Liver (tissue), 9 donors: ENCODE data around the gene FBN2. TPM values are rescaled to one million over a fixed set of nuclear protein-coding genes. Genes with fewer than 3 reads are reported as not detected.

Source experiments
- DNase-seq: peaks from one replicate; pipeline ENCODE4 v3.0.0-alpha.2; 2017; ENCODE audit warnings: low spot score
- H3K27ac ChIP-seq, 2 donors: one replicate each; pipeline ENCODE4 v1.7.0; 2013; ENCODE audit warnings: inconsistent platforms in 2 of 2, low read length in 2 of 2, control low read depth in 1 of 2, low read depth in 1 of 2, mild to moderate bottlenecking in 1 of 2
- H3K27me3 ChIP-seq, 4 donors: one replicate each; pipeline versions ENCODE4 v1.6.1 to v1.7.0; 2013; ENCODE audit warnings: low read length in 3 of 4, inconsistent platforms in 1 of 4, mild to moderate bottlenecking in 1 of 4, moderate library complexity in 1 of 4; ENCODE audit not compliant: control insufficient read depth in 4 of 4, insufficient read depth in 4 of 4
- H3K36me3 ChIP-seq, 4 donors: one replicate each; pipeline versions ENCODE4 v1.6.1 to v1.7.0; 2013; ENCODE audit warnings: low read length in 3 of 4, mild to moderate bottlenecking in 3 of 4, low read depth in 1 of 4, moderate library complexity in 1 of 4; ENCODE audit not compliant: control insufficient read depth in 4 of 4, insufficient read depth in 3 of 4
- H3K4me1 ChIP-seq, 4 donors: one replicate each; pipeline versions ENCODE4 v1.6.1 to v1.7.0; 2013; ENCODE audit warnings: low read length in 3 of 4, mild to moderate bottlenecking in 3 of 4, moderate library complexity in 1 of 4; ENCODE audit not compliant: control insufficient read depth in 4 of 4, insufficient read depth in 4 of 4
- H3K4me3 ChIP-seq, 3 donors: one replicate each; pipeline versions ENCODE4 v1.6.1 to v1.7.0; 2013; ENCODE audit warnings: low read length in 3 of 3, control low read depth in 1 of 3, low read depth in 1 of 3, mild to moderate bottlenecking in 1 of 3
- H3K9ac ChIP-seq, 2 donors: one replicate each; pipeline ENCODE4 v1.7.0; 2013; ENCODE audit warnings: low read length in 2 of 2, mild to moderate bottlenecking in 2 of 2, moderate library complexity in 2 of 2, control low read depth in 1 of 2, low read depth in 1 of 2
- H3K9me3 ChIP-seq, 4 donors: one replicate each; pipeline versions ENCODE4 v1.6.1 to v1.7.0; 2013; ENCODE audit warnings: low read length in 3 of 4; ENCODE audit not compliant: control insufficient read depth in 4 of 4
- ATF3 ChIP-seq: IDR thresholded peaks from 2 replicates; pipeline ENCODE4 v1.6.1; 2016; ENCODE audit warnings: antibody characterized with exemption
- EGR1 ChIP-seq, 2 donors: IDR thresholded peaks; 2 replicates each; pipeline ENCODE4 v1.6.1; 2016 to 2018; ENCODE audit warnings: antibody characterized with exemption in 2 of 2, low read depth in 2 of 2
- FOXA1 ChIP-seq: IDR thresholded peaks from 2 replicates; pipeline ENCODE4 v1.6.1; 2016; ENCODE audit warnings: antibody characterized with exemption
- FOXA2 ChIP-seq: IDR thresholded peaks from 2 replicates; pipeline ENCODE4 v1.6.1; 2016; ENCODE audit warnings: antibody characterized with exemption
- HNF4A ChIP-seq, 2 donors: conservative IDR thresholded peaks; 2 replicates each; pipeline ENCODE4 v1.6.1; 2016; ENCODE audit warnings: antibody characterized with exemption in 2 of 2, mild to moderate bottlenecking in 2 of 2
- JUND ChIP-seq, 2 donors: IDR thresholded peaks; 2 replicates each; pipeline ENCODE4 v1.6.1; 2016; ENCODE audit warnings: antibody characterized with exemption in 2 of 2
- NR2F2 ChIP-seq: IDR thresholded peaks from 2 replicates; pipeline ENCODE4 v1.6.1; 2016; ENCODE audit warnings: antibody characterized with exemption
- RAD21 ChIP-seq, 2 donors: IDR thresholded peaks; 2 replicates each; pipeline ENCODE4 v1.6.1; 2016; ENCODE audit warnings: antibody characterized with exemption in 2 of 2, mild to moderate bottlenecking in 2 of 2
- REST ChIP-seq: IDR thresholded peaks from 2 replicates; pipeline ENCODE4 v1.6.1; 2016; ENCODE audit warnings: antibody characterized with exemption, mild to moderate bottlenecking
- RXRA ChIP-seq, 2 donors: IDR thresholded peaks; 2 replicates each; pipeline ENCODE4 v1.6.1; 2017 to 2018; ENCODE audit warnings: antibody characterized with exemption in 2 of 2, mild to moderate bottlenecking in 1 of 2
- SP1 ChIP-seq: IDR thresholded peaks from 2 replicates; pipeline ENCODE4 v1.6.1; 2018; ENCODE audit warnings: antibody characterized with exemption, mild to moderate bottlenecking
- TAF1 ChIP-seq: conservative IDR thresholded peaks from 2 replicates; pipeline ENCODE4 v1.6.1; 2016; ENCODE audit warnings: antibody characterized with exemption, mild to moderate bottlenecking
- WGBS: extraction: QIAGEN DNeasy Blood & Tissue Kit; methylation state at CpG from one replicate; pipeline ENCODE4 v1.1.7; 2013; 5-methylcytosine and 5-hydroxymethylcytosine counted together
- polyA plus RNA-seq, 2 donors: library from polyadenylated mRNA; stranded (reverse) in 1 of 2; unstranded in 1 of 2; fragments of 200-250 nt in 1 of 2; fragments of >200 nt in 1 of 2; fragmentation: Nextera tagmentation in 1 of 2; extraction: Ambion mirVana in 1 of 2; gene quantifications; one replicate each; pipeline versions ENCODE4 v1.2.1 to v1.2.3, GENCODE V29; 2013 to 2015
- total RNA-seq, 2 donors: library from RNA; depleted of rRNA; stranded (reverse); fragments of >200 nt; gene quantifications; one replicate each; pipeline ENCODE4 v1.2.3, GENCODE V29; 2014
- donor health status: healthy.
- donor health status: healthy.
- donor health status: healthy.
- donor health status: healthy.
- donor health status: healthy.

Gene FBN2
- total and polyA plus RNA-seq, 4 donors: 0.08 to 4.1 (median 0.47) TPM

- TF ChIP-seq EGR1 (IDR thresholded peaks at IDR 0.05; ENCODE audit: low read depth in 2 of 2): no peak
Measured at GRCh38 chr5:128422612-128423011, 115.4 kb downstream of the FBN2 start (continued).

- Histone ChIP-seq H3K4me1 (no peaks in the 10 kb centered on the region), H3K27me3 (no peaks in the 10 kb centered on the region), H3K9me3 (no peaks in the 10 kb centered on the region), H3K36me3 (no peaks in the 10 kb centered on the region), H3K27ac (no peak overlapping the region), H3K9ac (no peak overlapping the region), H3K4me3 (no peak overlapping the region)
- TF ChIP-seq NR2F2 (no peak), HNF4A (conservative IDR thresholded peaks at IDR 0.05) (no peak), ATF3 (no peak), FOXA2 (no peak)
- no peak for DNase-seq
Measured at GRCh38 chr5:128414469-128414868, 123.6 kb downstream of the FBN2 start.

GRCh38 chr5:128413356-128413755 is 124.7 kb downstream of the FBN2 start:
- no peak for DNase-seq
- H3K27ac ChIP-seq: no peak overlapping the region
- no peak overlapping the region for H3K9ac ChIP-seq
- no peaks in the 10 kb centered on the region for H3K27me3 ChIP-seq
- no peak for TF ChIP-seq ATF3
- 35% methylated on average over 2 of the region's 2 CpGs for WGBS
- no peaks in the 10 kb centered on the region for H3K9me3 ChIP-seq
- no peaks in the 10 kb centered on the region for H3K4me1 ChIP-seq
- H3K4me3 ChIP-seq: no peak overlapping the region
- no peaks in the 10 kb centered on the region for H3K36me3 ChIP-seq

- WGBS: 46% methylated on average over 1 of the region's 1 CpG
- peaks cover 0 to 2% (median 0%) of the 10 kb centered on the region in 4 donors for H3K27me3 ChIP-seq
- no peak overlapping the region for H3K27ac ChIP-seq
- no peak for DNase-seq
- TF ChIP-seq TAF1 (no peak), RXRA (IDR thresholded peaks at IDR 0.05) (no peak), REST (no peak), RAD21 (IDR thresholded peaks at IDR 0.05) (no peak), NR2F2 (no peak), JUND (IDR thresholded peaks at IDR 0.05) (no peak), ATF3 (no peak), SP1 (no peak), EGR1 (IDR thresholded peaks at IDR 0.05; ENCODE audit: low read depth in 2 of 2) (no peak), FOXA1 (no peak)
- H3K9me3 ChIP-seq: no peaks in the 10 kb centered on the region
- H3K4me1 ChIP-seq: no peaks in the 10 kb centered on the region
- no peak overlapping the region for H3K4me3 ChIP-seq
- no peak overlapping the region for H3K9ac ChIP-seq
- H3K36me3 ChIP-seq: no peaks in the 10 kb centered on the region
Measured at GRCh38 chr5:128412145-128412930, 125.7 kb downstream of the FBN2 start.
